ENCODE data around the gene LTBP1.

- no peak for TF ChIP-seq POLR2A (IDR thresholded peaks at IDR 0.05)
- no peak for TF ChIP-seq POLR2AphosphoS5 (IDR thresholded peaks at IDR 0.05)
- TF ChIP-seq CTCF (IDR thresholded peaks at IDR 0.05): no peak
- no peak for TF ChIP-seq EP300 (IDR thresholded peaks at IDR 0.05; ENCODE audit: low read depth)
These were observed 183.3 kb downstream of the LTBP1 start for GRCh38 chr2:33130054-33130447.

All from transverse colon (tissue), 4 donors.